Muscle layer of duodenum (tissue), 2 donors: Measurements from ENCODE around the gene TBCK.

Experiments
- H3K27ac ChIP-seq: one replicate; pipeline ENCODE4 v1.7.0; 2013; ENCODE audit warnings: mild to moderate bottlenecking, low read length
- H3K27me3 ChIP-seq: one replicate; pipeline ENCODE4 v1.7.0; 2013; ENCODE audit warnings: low read depth, mild to moderate bottlenecking, control low read depth, low read length
- H3K36me3 ChIP-seq, 2 donors: one replicate each; pipeline ENCODE4 v1.7.0; 2013; ENCODE audit warnings: low read length in 2 of 2, control low read depth in 1 of 2, mild to moderate bottlenecking in 1 of 2; ENCODE audit not compliant: insufficient read depth in 2 of 2, control insufficient read depth in 1 of 2
- H3K4me1 ChIP-seq, 2 donors: one replicate each; pipeline ENCODE4 v1.7.0; 2013; ENCODE audit warnings: low read length in 2 of 2, mild to moderate bottlenecking in 2 of 2, control low read depth in 1 of 2, moderate library complexity in 1 of 2; ENCODE audit not compliant: insufficient read depth in 2 of 2, control insufficient read depth in 1 of 2
- H3K4me3 ChIP-seq, 2 donors: one replicate each; pipeline ENCODE4 v1.7.0; 2013; ENCODE audit warnings: low read length in 2 of 2, low read depth in 1 of 2, mild to moderate bottlenecking in 1 of 2
- H3K9me3 ChIP-seq, 2 donors: one replicate each; pipeline ENCODE4 v1.7.0; 2013; ENCODE audit warnings: low read length in 2 of 2, control low read depth in 1 of 2, mild to moderate bottlenecking in 1 of 2; ENCODE audit not compliant: control insufficient read depth in 1 of 2
- donor health status: healthy.

The TBCK gene

DNA sequence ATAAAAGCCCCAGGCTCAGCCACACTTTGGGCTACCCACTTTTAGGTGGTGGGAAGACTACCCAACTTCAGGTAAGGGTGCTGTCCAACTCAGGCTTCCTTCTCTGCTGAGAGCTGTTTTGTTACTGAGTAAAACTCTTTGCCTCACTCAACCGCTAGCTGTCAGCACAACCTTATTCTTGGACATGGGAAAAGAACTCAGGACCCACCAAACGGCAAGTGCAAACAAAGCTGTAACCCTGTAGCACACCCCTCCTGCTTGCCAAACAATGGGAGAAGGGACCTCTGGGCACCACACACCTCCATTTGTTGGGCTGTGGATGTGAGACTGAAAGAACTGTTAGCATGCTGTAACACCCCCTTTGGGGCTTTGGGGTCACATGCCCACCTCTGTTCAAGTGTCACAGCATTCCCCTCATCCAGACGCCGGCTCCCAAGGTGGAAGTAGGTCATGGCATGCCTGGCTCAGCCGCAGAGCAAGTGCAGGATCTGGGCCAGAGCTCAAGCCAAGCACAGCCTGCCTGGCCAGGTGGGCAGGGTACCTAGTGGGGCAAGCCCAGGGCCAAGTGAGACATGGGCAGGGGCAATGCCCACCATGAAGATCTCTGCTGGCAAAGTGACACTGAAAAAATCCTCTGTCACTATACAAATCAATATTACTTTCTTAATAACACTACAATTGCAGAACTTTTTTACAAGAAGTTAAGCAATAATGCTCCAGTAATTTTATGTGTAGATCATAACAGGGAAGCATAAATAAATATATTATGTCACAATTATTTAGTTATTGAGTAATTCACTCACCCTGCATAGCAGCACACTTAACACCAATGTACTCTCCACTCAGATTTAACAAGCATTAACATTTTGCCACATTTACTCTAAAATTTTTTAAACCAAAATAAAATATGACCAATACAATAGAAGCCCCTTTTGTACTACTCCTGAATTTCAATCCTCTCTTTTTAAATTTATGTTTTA lies 107.2 kb downstream of the TBCK start:
- H3K27ac ChIP-seq: no peak overlapping the region
- no peaks in the 10 kb centered on the region for H3K4me1 ChIP-seq
- no peak overlapping the region for H3K4me3 ChIP-seq
- H3K9me3 ChIP-seq: no peaks in the 10 kb centered on the region
- H3K27me3 ChIP-seq: no peaks in the 10 kb centered on the region
- peaks cover 7 to 13% of the 10 kb centered on the region in 2 donors for H3K36me3 ChIP-seq

DNA sequence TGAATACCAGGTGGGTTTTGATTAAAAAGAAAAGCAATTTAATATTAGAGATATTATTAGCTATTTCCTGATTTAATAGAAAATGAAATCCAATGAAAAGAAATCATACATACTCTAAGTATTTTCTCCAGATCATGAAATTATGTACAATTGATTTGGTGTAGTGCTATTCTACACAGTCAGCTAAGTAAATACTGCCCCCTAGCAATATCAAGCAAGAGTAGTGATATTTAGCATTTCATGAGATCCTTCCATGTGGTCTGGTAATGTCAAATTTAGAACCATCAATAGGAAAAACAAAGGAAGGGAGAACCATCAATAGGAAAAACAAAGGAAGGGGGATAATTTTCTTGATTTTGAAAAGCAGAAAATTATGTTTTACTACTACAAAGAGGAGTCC lies 114.6 kb downstream of the TBCK start:
- Histone ChIP-seq H3K4me3 (no peak overlapping the region), H3K27ac (no peak overlapping the region), H3K4me1 (no peaks in the 10 kb centered on the region), H3K27me3 (no peaks in the 10 kb centered on the region), H3K36me3 (no peaks in the 10 kb centered on the region), H3K9me3 (no peaks in the 10 kb centered on the region)

DNA sequence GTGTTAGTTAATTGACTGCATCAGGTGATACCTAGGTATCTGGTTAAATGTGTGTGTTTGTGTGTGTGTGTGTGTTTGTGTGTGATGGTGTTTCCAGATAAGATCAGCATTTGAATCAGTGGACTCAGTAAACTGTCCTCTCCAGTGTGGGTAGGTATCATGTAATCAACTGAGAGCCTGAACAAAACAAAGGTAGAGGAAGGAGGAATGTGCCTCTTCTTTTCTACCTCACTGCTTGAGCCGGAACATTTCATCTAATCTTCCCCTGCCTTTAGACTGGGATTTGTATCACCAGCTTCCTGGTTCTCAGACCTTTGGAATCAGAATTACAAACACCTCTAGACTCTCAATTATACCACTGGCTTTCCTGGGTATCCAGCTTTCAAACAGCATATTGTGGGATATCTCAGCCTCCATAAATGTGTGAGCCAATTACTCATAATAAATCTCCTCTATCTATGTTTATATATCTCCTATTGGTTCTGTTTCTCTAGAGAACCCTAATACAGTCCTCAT lies 120.5 kb downstream of the TBCK start:
- Histone ChIP-seq H3K4me3 (no peak overlapping the region), H3K27me3 (no peaks in the 10 kb centered on the region), H3K36me3 (peaks cover 16% of the 10 kb centered on the region in 2 donors), H3K4me1 (no peaks in the 10 kb centered on the region), H3K9me3 (no peaks in the 10 kb centered on the region), H3K27ac (no peak overlapping the region)

DNA sequence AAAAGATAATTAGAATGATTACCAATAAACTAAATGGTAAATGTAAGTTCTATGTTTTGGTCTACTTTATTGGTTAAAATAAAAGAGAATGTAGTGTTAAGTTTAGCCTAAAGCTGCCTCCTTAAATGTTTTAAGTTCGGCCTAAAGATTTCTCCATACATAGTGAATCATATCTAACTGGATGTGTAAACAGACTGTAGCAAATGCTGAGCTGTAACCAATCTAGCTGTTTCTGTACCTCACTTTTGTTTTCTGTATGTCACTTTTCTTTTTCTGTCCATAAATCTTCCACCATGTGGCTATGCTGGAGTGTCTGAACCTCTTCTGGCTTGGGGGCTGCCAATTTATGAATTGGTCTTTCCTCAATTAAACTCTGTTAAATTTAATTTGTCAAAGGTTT lies 121.2 kb downstream of the TBCK start:
- H3K27ac ChIP-seq: no peak overlapping the region
- no peak overlapping the region for H3K4me3 ChIP-seq
- peaks cover 16% of the 10 kb centered on the region in 2 donors for H3K36me3 ChIP-seq
- no peaks in the 10 kb centered on the region for H3K9me3 ChIP-seq
- no peaks in the 10 kb centered on the region for H3K4me1 ChIP-seq
- no peaks in the 10 kb centered on the region for H3K27me3 ChIP-seq

DNA sequence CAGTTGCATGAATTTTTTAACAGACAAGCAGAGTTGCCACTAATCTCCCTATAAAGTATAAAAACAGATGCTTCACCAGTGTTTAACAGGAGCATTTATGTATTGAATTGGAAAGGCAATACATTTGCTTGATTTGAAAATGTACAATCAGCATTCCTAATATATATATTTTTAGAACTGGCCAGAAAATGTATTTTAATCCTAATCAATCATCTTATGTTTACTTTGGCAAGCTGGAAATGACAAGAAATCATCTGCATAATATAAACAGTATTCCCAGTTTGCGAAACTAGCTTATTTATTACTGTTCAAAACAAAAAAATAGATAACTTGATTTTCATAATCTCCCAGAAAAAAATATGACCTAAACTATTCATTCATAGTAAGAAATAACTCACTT lies 123.9 kb downstream of the TBCK start:
- Histone ChIP-seq H3K27me3 (no peaks in the 10 kb centered on the region), H3K4me1 (no peaks in the 10 kb centered on the region), H3K36me3 (peaks cover 16% of the 10 kb centered on the region in 2 donors), H3K9me3 (no peaks in the 10 kb centered on the region), H3K4me3 (no peak overlapping the region), H3K27ac (no peak overlapping the region)

DNA sequence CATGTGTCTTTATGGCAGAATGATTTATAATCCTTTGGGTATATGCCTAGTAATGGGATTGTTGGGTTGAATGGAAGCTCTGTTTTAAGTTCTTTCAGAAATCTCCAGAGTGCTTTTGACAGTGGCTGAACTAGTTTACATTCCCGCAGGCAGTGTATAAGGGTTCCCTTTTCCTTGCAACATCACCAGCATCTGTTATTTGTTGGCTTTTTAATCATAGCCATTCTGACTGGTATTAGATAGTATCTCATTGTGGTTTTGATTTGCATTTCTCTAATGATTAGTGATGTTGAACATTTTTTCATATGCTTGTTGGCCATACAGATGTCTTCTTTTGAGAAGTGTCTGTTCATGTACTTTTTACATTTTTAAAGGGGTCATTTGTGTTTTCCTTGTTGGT lies 129.8 kb downstream of the TBCK start:
- Histone ChIP-seq H3K9me3 (no peaks in the 10 kb centered on the region), H3K27me3 (no peaks in the 10 kb centered on the region), H3K4me3 (no peak overlapping the region), H3K36me3 (peaks cover 0 to 6% of the 10 kb centered on the region in 2 donors), H3K27ac (no peak overlapping the region), H3K4me1 (no peaks in the 10 kb centered on the region)

DNA sequence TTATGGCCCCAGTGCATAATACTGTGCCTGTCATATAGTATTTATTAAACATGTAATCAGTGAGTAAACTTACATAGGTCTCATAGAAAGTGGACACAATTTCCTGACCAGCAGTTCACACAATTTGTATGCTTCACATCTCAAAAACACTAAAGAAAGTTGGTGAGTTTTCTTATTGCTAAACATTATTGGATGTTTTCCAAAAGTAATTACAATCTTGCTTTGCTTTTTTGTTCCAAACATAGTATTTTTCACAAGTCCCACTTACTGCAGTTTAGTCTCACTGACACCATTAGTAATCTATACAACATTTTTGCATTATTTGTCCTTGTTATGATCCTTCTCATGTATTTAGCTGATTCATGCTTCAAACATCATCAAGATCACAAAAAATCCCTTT lies 132.5 kb downstream of the TBCK start:
- Histone ChIP-seq H3K9me3 (no peaks in the 10 kb centered on the region), H3K27me3 (no peaks in the 10 kb centered on the region), H3K4me1 (no peaks in the 10 kb centered on the region), H3K27ac (no peak overlapping the region), H3K36me3 (no peaks in the 10 kb centered on the region), H3K4me3 (no peak overlapping the region)

DNA sequence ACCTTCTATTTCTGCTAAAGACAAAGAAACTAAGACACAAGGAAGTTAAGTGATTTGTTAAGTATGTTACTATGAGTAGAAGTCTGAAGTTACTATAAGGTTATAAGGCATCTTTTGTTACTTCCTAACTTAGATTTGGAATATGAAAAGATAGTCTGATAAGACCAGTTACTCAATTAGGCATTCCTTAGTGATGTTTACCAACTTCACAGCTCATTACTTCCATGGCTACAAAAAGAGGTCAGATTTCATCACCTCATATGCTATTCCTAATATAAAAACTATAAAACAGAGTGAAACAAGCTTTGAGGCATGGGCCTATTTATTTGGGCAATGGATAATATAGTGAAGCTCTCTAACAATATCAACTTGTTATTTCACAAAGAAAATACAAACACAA lies 143.1 kb downstream of the TBCK start:
- Histone ChIP-seq H3K27me3 (no peaks in the 10 kb centered on the region), H3K9me3 (no peaks in the 10 kb centered on the region), H3K27ac (no peak overlapping the region), H3K36me3 (peaks cover 0 to 25% of the 10 kb centered on the region in 2 donors), H3K4me3 (no peak overlapping the region), H3K4me1 (no peaks in the 10 kb centered on the region)

DNA sequence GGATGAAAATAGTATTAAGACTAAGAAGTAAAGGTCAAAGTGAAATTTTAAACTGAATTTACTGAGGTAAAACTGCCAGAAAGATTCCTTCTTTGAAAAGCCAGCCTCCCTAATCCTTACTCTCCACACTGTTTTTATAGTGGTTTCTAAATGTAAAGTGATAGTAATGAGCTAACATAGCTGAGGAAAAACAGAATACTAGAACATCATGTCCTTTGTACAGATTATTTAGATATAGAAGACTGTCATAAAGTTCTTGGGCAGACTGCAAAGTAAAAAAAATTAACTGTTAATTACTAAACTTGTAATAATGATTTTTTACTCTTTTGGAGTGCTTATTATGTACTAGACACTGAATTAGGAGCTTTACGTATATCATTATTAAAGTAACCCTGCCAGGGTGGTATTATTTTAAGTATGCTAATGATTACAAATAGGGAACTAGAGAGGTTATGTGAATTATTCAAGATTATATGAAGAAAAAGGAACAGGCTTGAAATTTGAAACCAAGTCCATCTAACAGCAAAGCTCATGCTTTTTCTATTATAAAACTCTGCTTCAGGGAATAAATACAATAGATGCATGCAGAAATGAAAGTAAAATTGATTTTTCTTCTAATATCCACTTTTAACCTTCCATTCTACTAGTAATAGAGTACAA lies 150.5 kb downstream of the TBCK start:
- H3K4me3 ChIP-seq: no peak overlapping the region

DNA sequence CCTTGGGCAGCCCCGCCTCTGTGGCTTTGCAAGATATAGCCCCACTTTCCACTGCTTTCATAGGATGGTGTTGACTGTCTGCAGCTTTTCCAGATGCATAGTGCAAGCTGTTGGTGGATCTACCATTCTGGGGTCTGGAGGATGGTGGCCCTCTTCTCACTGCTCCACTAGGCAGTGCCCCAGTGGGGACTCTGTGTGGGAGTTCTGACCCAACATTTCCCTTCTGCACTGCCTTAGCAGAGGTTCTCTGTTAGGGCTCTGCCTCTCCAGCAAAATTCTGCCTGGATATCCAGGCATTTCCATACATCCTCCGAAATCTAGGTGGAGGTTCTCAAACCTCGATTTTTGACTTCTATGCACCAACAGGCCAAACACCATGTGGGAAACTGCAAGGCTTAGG lies 153.7 kb downstream of the TBCK start:
- H3K4me3 ChIP-seq: no peak overlapping the region
- H3K27ac ChIP-seq: no peak overlapping the region
- no peaks in the 10 kb centered on the region for H3K4me1 ChIP-seq
- H3K36me3 ChIP-seq: peaks cover 8 to 9% of the 10 kb centered on the region in 2 donors
- no peaks in the 10 kb centered on the region for H3K27me3 ChIP-seq
- H3K9me3 ChIP-seq: peaks cover 0 to 5% of the 10 kb centered on the region in 2 donors

More for the DNA sequence above, 150.5 kb downstream of the TBCK start:
- Histone ChIP-seq H3K27me3 (no peaks in the 10 kb centered on the region), H3K4me1 (no peaks in the 10 kb centered on the region), H3K27ac (no peak overlapping the region), H3K36me3 (peaks cover 8 to 14% of the 10 kb centered on the region in 2 donors), H3K9me3 (peaks cover 0 to 5% of the 10 kb centered on the region in 2 donors)

DNA sequence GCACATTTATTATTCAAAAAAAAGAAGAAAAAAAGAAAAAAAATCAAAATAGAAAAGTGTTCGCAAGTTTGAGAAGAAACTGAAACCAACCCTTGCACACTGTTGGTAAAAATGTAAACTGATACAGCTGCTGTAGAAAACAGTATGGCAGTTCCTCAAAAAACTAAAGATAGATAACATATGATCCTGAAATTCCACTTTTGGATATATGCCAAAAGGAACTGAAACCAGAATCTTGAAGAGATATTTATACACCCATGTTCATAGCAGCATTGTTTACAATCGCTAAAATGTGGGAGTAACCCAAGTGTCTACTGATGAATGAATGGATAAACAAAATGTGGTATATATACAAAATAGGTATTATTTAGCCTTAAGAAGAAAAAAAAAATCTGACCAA lies 155.4 kb downstream of the TBCK start:
- peaks cover 0 to 5% of the 10 kb centered on the region in 2 donors for H3K9me3 ChIP-seq
- no peaks in the 10 kb centered on the region for H3K4me1 ChIP-seq

More for the DNA sequence above, 155.4 kb downstream of the TBCK start:
- no peaks in the 10 kb centered on the region for H3K27me3 ChIP-seq
- H3K36me3 ChIP-seq: peaks cover 8 to 17% of the 10 kb centered on the region in 2 donors
- H3K4me3 ChIP-seq: no peak overlapping the region
- no peak overlapping the region for H3K27ac ChIP-seq
